ENCODE results near the gene MTMR2. TPM values are rescaled to one million over a fixed set of nuclear protein-coding genes. Genes with fewer than 3 reads are reported as not detected.

Gene MTMR2
- total RNA-seq, 2 donors from 2014 or later, result 32.8 to 37.7 TPM

GRCh38 chr11:95917193-95918036 lies 6.5 kb downstream of the MTMR2 start:
- no peaks in the 10 kb centered on the region for H3K27me3 ChIP-seq (replicated peaks; ENCODE audit: insufficient read depth)
- no peaks in the 10 kb centered on the region for H3K9me3 ChIP-seq
- H3K36me3 ChIP-seq, result no peaks in the 10 kb centered on the region
- intact Hi-C loops (cut with DNase I), result loop anchor here (10.0 kb wide), 1 partner anchor 73 kb away; no protein-coding TSS in a partner anchor
- TF ChIP-seq POLR2AphosphoS5 (IDR thresholded peaks at IDR 0.05) (peak; percentile 18), POLR2A (IDR thresholded peaks at IDR 0.05) (no peak), CTCF (IDR thresholded peaks at IDR 0.05) (no peak)
- H3K27ac ChIP-seq, result peak overlapping the region in 1 of 2 donors; percentile 93
- H3K4me1 ChIP-seq (replicated peaks), result peaks cover 16% of the 10 kb centered on the region
- no peak for DNase-seq (ENCODE audit: low spot score)
- 51% methylated on average over 8 of the region's 8 CpGs for WGBS
- no peak overlapping the region for H3K4me3 ChIP-seq

GRCh38 chr11:95916049-95916448 lies 7.9 kb downstream of the MTMR2 start:
- Histone ChIP-seq H3K4me3 (no peak overlapping the region), H3K4me1 (replicated peaks) (peaks cover 16% of the 10 kb centered on the region), H3K9me3 (no peaks in the 10 kb centered on the region), H3K27ac (no peak overlapping the region), H3K27me3 (replicated peaks; ENCODE audit: insufficient read depth) (no peaks in the 10 kb centered on the region), H3K36me3 (no peaks in the 10 kb centered on the region)
- TF ChIP-seq CTCF (IDR thresholded peaks at IDR 0.05) (no peak), POLR2A (IDR thresholded peaks at IDR 0.05) (no peak), POLR2AphosphoS5 (IDR thresholded peaks at IDR 0.05) (no peak)
- intact Hi-C loops (cut with DNase I), result loop anchor here (10.0 kb wide), 1 partner anchor 71 kb away; no protein-coding TSS in a partner anchor
- WGBS, result 97% methylated on average over 2 of the region's 2 CpGs
- no peak for DNase-seq (ENCODE audit: low spot score)

- Histone ChIP-seq H3K27ac (no peak overlapping the region), H3K27me3 (replicated peaks; ENCODE audit: insufficient read depth) (no peaks in the 10 kb centered on the region), H3K4me1 (replicated peaks) (peaks cover 16% of the 10 kb centered on the region), H3K4me3 (no peak overlapping the region), H3K9me3 (no peaks in the 10 kb centered on the region), H3K36me3 (no peaks in the 10 kb centered on the region)
- no peak for DNase-seq (ENCODE audit: low spot score)
- WGBS, result 80% methylated on average over 2 of the region's 2 CpGs
- no peak for TF ChIP-seq POLR2A (IDR thresholded peaks at IDR 0.05)
- no peak for TF ChIP-seq POLR2AphosphoS5 (IDR thresholded peaks at IDR 0.05)
- TF ChIP-seq CTCF (IDR thresholded peaks at IDR 0.05), result no peak
- intact Hi-C loops (cut with DNase I), result loop anchor here (10.0 kb wide), 1 partner anchor 70 kb away; no protein-coding TSS in a partner anchor
Measured at GRCh38 chr11:95915051-95915450, 8.9 kb downstream of the MTMR2 start.

GRCh38 chr11:95913830-95914615 lies 9.9 kb downstream of the MTMR2 start:
- Histone ChIP-seq H3K9me3 (no peaks in the 10 kb centered on the region), H3K4me1 (replicated peaks) (peaks cover 13% of the 10 kb centered on the region), H3K27ac (no peak overlapping the region), H3K36me3 (no peaks in the 10 kb centered on the region), H3K4me3 (no peak overlapping the region), H3K27me3 (replicated peaks; ENCODE audit: insufficient read depth) (no peaks in the 10 kb centered on the region)
- intact Hi-C loops (cut with DNase I), result loop anchor here (10.0 kb wide), 1 partner anchor 69 kb away; no protein-coding TSS in a partner anchor
- no peak for TF ChIP-seq CTCF (IDR thresholded peaks at IDR 0.05)
- no peak for TF ChIP-seq POLR2AphosphoS5 (IDR thresholded peaks at IDR 0.05)
- no peak for TF ChIP-seq POLR2A (IDR thresholded peaks at IDR 0.05)
- WGBS, result 97% methylated on average over 1 of the region's 1 CpG
- no peak for DNase-seq (ENCODE audit: low spot score)

All from prostate gland (tissue), 2 donors.